A673 (cell line): ENCODE results near the gene KCNJ9.

ENCODE experiments used
- CTCF ChIP-seq: fragments of 300-800, 200-600 bp; sonication (generic); conservative IDR thresholded peaks from 2 replicates; pipeline ENCODE4 v1.5.1; 2017; ENCODE audit warnings: low read depth, mild to moderate bottlenecking, antibody characterized with exemption, low read length, moderate library complexity, mixed read lengths
- EZH2 ChIP-seq: fragments of 200-600 bp; sonication (generic); IDR thresholded peaks from 2 replicates; pipeline ENCODE4 v1.6.1; 2017; ENCODE audit warnings: borderline replicate concordance, low read depth, mild to moderate bottlenecking, mixed read lengths, antibody characterized with exemption, low read length; ENCODE audit not compliant: poor library complexity, severe bottlenecking

- TF ChIP-seq CTCF (no peak), EZH2 (no peak)
These were observed 28.3 kb downstream of the KCNJ9 start for GRCh38 chr1:160109686-160110085.
